GM21717 (cell line): ENCODE measurements around the gene FXR1.
A peak's percentile ranks its signal among the peaks of the same experiment; 100 is the strongest.
"Not testable (repeated sequence)": the region's sequence is repeated elsewhere in the genome, so short reads cannot be mapped to it uniquely, and the experiment has no call there.

Experiments used
- ATAC-seq: cut with Tn5 transposase; IDR thresholded peaks from one replicate; pipeline ENCODE4 v1.9.1; 2021; ENCODE audit warnings: mild to moderate bottlenecking, moderate library complexity; ENCODE audit not compliant: unreplicated experiment

The FXR1 gene

GRCh38 chr3:180912304-180913296 lies at the start of gene FXR1:
FXR1 (plus strand) TSS chr3:180912670; CDS start chr3:180912686, 16 bp downstream.
- peak; percentile 100 for ATAC-seq

GRCh38 chr3:180870008-180870699 lies 42.3 kb upstream of the FXR1 start:
- no peak for ATAC-seq

DNA sequence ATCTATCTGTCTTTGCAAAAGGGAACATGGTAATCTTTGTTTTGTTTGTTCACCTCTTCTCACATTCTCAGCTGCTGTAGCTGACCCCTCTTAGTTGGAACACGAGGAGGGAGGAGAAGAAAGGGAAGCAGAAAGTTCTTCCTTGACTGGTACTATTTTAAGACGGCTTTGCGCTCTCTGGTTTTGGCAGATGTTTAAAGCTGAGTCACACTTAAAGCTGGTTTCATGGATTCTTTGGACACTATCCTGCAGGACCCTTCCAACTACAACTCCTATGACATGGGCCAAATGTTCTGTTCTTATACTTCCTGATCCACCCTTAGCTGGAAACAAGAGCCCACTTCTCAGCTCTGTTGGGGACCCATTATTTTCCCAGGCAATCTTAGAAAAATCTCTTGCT lies 40.6 kb upstream of the FXR1 start:
- no peak for ATAC-seq

DNA sequence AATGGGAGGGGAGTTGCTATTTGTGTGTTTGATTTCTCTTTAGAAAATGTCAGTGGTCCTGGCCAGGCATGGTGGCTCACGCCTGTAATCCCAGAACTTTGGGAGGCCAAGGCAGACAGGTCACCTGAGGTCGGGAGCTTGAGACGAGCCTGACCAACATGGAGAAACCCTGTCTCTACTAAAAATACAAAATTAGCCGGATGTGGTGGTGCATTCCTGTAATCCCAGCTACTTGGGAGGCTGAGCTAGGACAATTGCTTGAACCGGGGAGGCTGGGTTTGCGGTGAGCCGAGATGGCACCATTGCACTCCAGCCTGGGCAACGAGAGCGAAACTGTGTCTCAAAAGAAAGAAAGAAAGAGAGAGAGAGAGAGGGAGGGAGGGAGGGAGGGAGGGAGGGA lies 40.0 kb upstream of the FXR1 start:
- not testable (repeated sequence) for ATAC-seq

DNA sequence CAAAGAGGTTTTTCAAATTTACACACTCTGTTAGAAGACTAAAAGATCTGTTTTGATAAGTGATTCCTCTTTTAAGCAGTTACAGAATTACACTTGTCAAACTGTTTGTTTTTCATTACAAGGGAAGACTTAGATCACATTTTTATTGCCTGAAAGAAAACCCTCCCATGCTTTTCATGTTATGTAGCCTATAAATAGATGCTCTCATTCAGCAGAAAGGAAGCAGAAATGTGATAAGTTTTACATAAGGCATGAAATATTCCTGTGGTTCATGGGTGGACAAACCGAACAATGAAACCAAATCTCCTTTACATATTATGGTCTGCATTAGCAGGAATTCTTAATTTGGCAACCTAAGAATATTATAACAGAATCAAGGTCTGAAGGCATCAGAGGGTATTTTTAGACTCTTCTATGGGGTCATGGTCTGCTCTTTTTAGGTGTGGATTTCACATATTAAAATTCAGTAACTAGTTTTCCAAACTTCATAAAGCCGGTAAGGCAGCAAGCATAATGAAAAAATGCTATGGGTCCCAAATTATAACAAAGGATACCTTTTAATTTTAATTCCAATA lies 37.3 kb upstream of the FXR1 start:
- no peak for ATAC-seq

- ATAC-seq = no peak
Measured at GRCh38 chr3:180881065-180881801, 31.2 kb upstream of the FXR1 start.

DNA sequence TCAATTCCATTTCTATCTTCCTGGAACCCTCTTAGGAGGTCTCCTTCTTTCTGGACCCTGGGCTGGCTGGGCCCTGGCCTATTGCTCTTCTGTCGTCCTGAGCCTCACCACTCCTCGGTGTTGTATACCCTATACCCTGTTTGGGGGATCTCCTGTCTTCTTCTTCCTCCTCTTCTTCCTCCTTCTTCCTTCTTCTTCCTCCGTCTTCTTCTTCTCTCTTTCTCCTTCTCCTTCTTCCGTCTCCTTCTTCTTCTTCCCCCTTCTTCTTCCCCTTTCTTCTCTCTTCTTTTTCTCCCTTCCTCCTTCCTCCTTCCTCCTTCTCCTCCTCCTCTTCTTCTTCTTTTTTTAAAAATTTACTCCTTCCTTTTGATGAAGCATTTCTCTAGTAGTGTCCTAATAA lies 30.4 kb upstream of the FXR1 start:
- ATAC-seq = no peak

DNA sequence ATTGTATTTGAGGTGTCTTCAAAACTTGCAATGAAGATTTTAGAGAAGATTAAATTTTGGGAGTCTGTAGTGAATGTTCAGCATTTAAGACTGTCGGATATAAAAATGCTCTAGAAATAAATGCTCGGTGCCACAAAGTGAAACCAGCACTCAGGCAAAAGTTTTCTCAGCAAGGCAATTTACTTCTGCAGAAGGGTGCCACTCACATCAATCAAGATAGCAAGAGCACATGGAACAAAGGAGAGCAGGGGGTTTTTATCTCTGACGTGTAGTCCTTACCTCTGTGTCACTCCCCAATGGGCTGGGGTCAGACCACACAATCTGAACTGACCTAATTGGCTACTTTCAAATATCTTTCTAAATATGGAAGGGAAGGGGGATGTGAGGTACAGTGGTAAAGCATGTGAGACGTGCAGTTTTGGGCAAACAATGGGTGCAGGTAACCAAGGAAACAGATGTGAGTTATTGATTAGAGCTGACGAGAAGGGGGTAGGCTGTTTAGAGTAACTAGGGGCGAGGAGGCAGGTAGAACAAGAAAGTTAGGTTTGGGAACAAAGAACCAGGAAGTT lies 23.4 kb upstream of the FXR1 start:
- no peak for ATAC-seq

GRCh38 chr3:180898572-180898971 lies 13.9 kb upstream of the FXR1 start:
- no peak for ATAC-seq

GRCh38 chr3:180909369-180910127 lies 2.9 kb upstream of the FXR1 start:
- ATAC-seq = no peak

DNA sequence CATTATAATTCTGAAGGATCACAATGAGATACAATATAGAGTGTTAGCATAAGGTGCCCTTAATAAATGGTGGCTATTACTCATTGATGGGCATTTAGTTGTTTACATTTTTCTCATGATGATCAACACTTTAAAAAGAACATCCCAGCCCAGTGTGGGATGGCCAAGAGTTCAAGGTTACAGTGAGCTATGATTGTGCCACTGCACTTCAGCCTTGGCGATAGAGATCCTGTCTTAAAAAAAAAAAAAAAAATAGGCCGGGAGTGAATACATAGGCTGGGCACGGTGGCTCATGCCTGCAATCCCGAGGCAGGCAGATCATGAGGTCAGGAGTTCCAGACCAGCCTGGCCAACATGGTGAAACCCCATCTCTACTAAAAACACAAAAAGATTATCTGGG lies 1.6 kb upstream of the FXR1 start:
- no peak for ATAC-seq

DNA sequence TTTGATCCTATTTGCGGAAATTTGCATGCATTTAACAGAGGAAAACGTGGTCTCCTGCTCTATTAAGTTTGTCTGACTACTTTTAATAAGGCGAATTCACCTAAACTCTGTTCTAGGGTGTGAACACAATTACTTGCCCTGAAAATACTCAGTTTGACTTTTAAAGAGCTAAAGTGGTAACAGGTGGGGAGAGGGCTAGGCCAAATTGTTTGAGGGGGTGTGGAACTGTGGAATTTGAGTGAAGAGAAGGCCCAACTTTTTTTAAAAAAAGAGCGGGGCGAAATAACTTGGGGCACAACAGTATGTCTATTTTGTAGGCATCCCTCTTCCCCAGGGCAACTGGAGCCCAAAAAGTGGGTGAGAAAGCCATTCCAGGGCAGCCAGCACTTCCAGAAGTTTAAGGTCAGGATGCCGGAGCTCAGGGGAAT lies 580 bp upstream of the FXR1 start:
- peak; percentile 10 for ATAC-seq

DNA sequence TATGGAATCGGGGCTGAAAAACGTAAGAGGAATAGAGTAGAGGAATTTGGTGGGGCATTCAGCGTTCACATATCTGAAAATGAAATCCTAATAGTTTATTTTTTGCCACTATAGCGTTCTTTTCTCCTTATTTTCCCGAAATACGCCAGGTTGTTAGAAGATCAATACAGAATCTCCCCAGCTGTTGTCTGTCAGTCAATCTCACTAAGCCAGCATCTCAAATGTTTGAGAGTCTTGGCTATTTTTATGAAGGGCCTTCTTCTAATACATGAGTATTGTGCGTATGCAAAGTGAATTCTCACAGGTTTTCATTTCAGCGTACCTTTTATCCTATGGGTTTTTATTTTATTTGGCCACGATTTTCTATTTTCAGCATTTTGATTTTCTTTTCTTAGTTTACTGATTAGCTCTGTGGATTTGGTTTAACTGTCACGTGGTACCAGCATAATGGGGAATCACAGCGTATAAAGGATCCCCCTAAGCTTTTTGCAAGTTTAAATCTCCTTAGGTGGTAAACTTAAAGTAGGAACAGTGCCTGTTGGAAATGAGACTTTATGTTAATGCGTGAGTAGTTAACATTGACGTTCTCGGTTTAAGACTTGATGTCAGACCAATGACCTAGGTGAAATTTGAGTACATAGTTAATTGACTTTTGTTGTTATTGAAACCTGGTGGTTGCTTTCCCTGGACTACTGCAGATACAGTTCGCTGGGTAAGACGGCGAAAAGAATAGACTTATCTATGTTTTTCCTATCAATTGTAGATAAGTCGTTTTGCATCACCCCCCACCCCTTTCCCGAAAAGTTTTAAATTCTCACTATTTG lies 1.3 kb downstream of the FXR1 start:
- no peak for ATAC-seq

DNA sequence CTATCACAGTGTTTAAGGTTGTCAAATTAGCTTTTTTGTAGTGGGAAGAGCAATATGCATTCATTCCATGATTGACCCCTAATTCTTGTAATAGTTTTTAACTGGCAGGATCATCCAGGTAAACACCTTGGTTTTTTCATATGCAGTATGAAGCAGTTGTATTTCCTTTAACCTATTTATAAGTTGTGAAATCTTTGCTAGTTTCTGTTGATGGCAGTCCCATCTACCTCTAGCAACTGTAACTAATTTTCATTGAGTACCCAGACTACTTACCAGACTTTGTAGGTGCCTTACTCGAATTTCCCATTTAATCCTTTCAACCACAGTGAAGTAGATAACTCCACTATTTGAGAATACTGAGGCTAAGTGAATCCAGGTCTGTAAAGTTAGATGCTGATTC lies 6.1 kb downstream of the FXR1 start:
- ATAC-seq = peak; percentile 49

DNA sequence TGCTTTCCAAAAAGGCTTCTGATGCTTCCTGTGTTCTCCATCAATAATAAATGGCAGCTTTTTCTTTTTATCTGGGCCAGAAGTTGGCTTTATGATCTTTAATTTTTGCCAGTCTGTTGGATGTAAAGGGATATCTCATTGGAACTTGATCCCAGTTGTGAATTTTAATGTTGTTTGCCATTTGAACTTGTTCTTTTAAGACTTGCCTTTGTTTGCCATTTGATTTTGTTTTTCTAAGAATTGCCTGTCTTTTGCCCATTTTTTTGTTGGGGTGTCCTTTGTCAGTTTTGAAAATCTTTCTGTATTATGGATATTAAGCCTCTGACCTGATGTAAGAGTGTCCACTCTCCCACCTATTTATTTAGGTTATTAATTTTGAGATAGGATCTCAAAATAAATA lies 9.8 kb downstream of the FXR1 start:
- ATAC-seq = no peak

- no peak for ATAC-seq
Measured at GRCh38 chr3:180923561-180923960, 11.1 kb downstream of the FXR1 start.

DNA sequence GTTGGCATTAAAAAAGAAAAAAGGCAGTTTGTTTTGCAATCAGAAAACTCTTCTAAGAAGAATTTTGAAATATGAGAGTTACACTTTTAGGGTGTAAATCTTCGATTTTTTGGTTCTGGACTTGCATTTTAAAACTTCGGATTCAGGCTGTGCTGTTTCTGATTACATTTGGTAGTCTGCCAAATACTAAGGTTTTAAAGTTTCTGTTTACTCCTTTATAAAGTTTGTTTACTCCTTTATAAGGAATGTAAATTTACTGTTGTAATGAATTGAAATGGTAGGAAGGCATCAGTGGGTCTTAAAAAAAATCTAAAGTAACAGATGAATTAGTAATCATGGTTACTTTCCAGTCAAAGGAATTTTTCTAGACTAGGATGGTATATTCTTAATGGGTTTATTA lies 14.1 kb downstream of the FXR1 start:
- ATAC-seq = no peak

DNA sequence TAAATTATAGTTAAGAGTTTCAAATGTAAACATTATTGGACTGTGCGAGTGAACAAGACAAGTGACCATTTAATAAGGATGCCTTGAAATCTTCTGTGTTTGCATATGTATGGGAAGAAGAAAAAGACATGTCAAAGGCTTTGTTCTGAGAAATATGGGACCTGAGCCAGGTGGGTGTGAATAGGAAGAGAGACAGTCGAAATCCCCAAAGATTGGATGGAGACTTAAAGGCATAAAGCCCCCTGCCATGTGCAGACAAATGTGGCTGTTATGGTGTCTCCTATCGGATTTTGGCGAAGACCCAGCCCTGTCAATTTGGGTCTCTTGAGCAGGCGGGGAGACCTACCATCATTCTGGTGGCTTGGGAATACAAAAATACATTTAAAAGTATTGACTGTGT lies 16.9 kb downstream of the FXR1 start:
- ATAC-seq = no peak

- no peak for ATAC-seq
Measured at GRCh38 chr3:180930526-180930925, 18.1 kb downstream of the FXR1 start.
